ENCODE data around the gene ARHGAP25. TPM values are rescaled to one million over a fixed set of nuclear protein-coding genes. Genes with fewer than 3 reads are reported as not detected.

The ARHGAP25 gene
- total RNA-seq, 1 experiment from 2014 or later = not detected

- Histone ChIP-seq H3K9me3 (ENCODE audit: insufficient read depth, low read depth) (no peaks in the 10 kb centered on the region), H3K36me3 (ENCODE audit: low read depth) (no peaks in the 10 kb centered on the region), H3K9me2 (ENCODE audit: insufficient read depth) (no peaks in the 10 kb centered on the region), H4K20me1 (ENCODE audit: insufficient read depth) (no peaks in the 10 kb centered on the region), H2AFZ (no peak overlapping the region), H3K4me3 (no peak overlapping the region), H3K79me2 (ENCODE audit: low read depth) (no peaks in the 10 kb centered on the region), H3K4me2 (no peak overlapping the region), H3F3A (ENCODE audit: insufficient read depth, low read depth) (no peaks in the 10 kb centered on the region), H3K27ac (no peak overlapping the region), H3K4me1 (replicated peaks; ENCODE audit: insufficient read depth) (0 out of 2 replicates have a peak, but pooled peaks cover 6% of the 10 kb centered on the region), H3K27me3 (ENCODE audit: insufficient read depth, low read depth) (no peaks in the 10 kb centered on the region)
- no TSS peak for BruUV-seq (replicated peaks)
- DNase-seq = no peak
- TF ChIP-seq EZH2 (IDR thresholded peaks at IDR 0.05; ENCODE audit: low read depth) (no peak), CTCF (conservative IDR thresholded peaks at IDR 0.05) (no peak)
- POLR2A ChIA-PET (ENCODE audit: unreplicated experiment) = interaction anchor here (0.7 kb wide), 1 partner anchor 17 kb away, joined by 3 read pairs; no protein-coding TSS in a partner anchor
- intact Hi-C loops (cut with micrococcal nuclease; ENCODE audit: unreplicated experiment) = no loop called here
- CTCF ChIA-PET = interaction anchor here (1.0 to 1.1 kb wide), 2 partner anchors 30 to 205 kb away, joined by 4 read pairs; no protein-coding TSS in a partner anchor
These were observed 13.9 kb upstream of the ARHGAP25 start for GRCh38 chr2:68720665-68721064.

- peak overlapping the region; percentile 19 for H2AFZ ChIP-seq
- no peaks in the 10 kb centered on the region for H3K9me3 ChIP-seq (ENCODE audit: insufficient read depth, low read depth)
- no peaks in the 10 kb centered on the region for H3K9me2 ChIP-seq (ENCODE audit: insufficient read depth)
- no peaks in the 10 kb centered on the region for H3F3A ChIP-seq (ENCODE audit: insufficient read depth, low read depth)
- H3K27me3 ChIP-seq (ENCODE audit: insufficient read depth, low read depth) = no peaks in the 10 kb centered on the region
- no peak for TF ChIP-seq EZH2 (IDR thresholded peaks at IDR 0.05; ENCODE audit: low read depth)
- TF ChIP-seq CTCF (conservative IDR thresholded peaks at IDR 0.05) = no peak
- no peaks in the 10 kb centered on the region for H3K79me2 ChIP-seq (ENCODE audit: low read depth)
- H3K4me3 ChIP-seq = no peak overlapping the region
- intact Hi-C loops (cut with micrococcal nuclease; ENCODE audit: unreplicated experiment) = no loop called here
- BruUV-seq (replicated peaks) = no TSS peak
- ChIA-PET CTCF (interaction anchor here (1.1 kb wide), 1 partner anchor 204 kb away, joined by 4 read pairs; no protein-coding TSS in a partner anchor), POLR2A (ENCODE audit: unreplicated experiment) (interaction anchor here (0.5 to 1.1 kb wide), 2 partner anchors 10 to 255 kb away, joined by 4 to 5 read pairs; partner anchors contain the start of gene FBXO48)
- H3K36me3 ChIP-seq (ENCODE audit: low read depth) = no peaks in the 10 kb centered on the region
- DNase-seq = peak in 1 of 2 experiments; percentile 56
- H3K4me1 ChIP-seq (replicated peaks; ENCODE audit: insufficient read depth) = 0 out of 2 replicates have a peak, but pooled peaks cover 6% of the 10 kb centered on the region
- no peak overlapping the region for H3K27ac ChIP-seq
- H3K4me2 ChIP-seq = peak overlapping the region; percentile 2; the same call in 1 of the 2 replicates
- H4K20me1 ChIP-seq (ENCODE audit: insufficient read depth) = no peaks in the 10 kb centered on the region
These were observed 13.0 kb upstream of the ARHGAP25 start for GRCh38 chr2:68721482-68722101.

GRCh38 chr2:68722712-68723111 is 11.9 kb upstream of the ARHGAP25 start:
- no peaks in the 10 kb centered on the region for H3K79me2 ChIP-seq (ENCODE audit: low read depth)
- intact Hi-C loops (cut with micrococcal nuclease; ENCODE audit: unreplicated experiment) = no loop called here
- H3K4me3 ChIP-seq = no peak overlapping the region
- POLR2A ChIA-PET (ENCODE audit: unreplicated experiment) = interaction anchor here (0.6 kb wide), 1 partner anchor 128 kb away, joined by 3 read pairs; no protein-coding TSS in a partner anchor
- BruUV-seq (replicated peaks) = no TSS peak
- H3K4me2 ChIP-seq = no peak overlapping the region
- H3K9me3 ChIP-seq (ENCODE audit: insufficient read depth, low read depth) = no peaks in the 10 kb centered on the region
- H3K9me2 ChIP-seq (ENCODE audit: insufficient read depth) = no peaks in the 10 kb centered on the region
- no peak for DNase-seq
- TF ChIP-seq EZH2 (IDR thresholded peaks at IDR 0.05; ENCODE audit: low read depth) (no peak), CTCF (conservative IDR thresholded peaks at IDR 0.05) (no peak)
- CTCF ChIA-PET = no interaction called here
- 0 out of 2 replicates have a peak, but pooled peaks cover 6% of the 10 kb centered on the region for H3K4me1 ChIP-seq (replicated peaks; ENCODE audit: insufficient read depth)
- H3K36me3 ChIP-seq (ENCODE audit: low read depth) = no peaks in the 10 kb centered on the region
- no peaks in the 10 kb centered on the region for H3F3A ChIP-seq (ENCODE audit: insufficient read depth, low read depth)
- no peaks in the 10 kb centered on the region for H3K27me3 ChIP-seq (ENCODE audit: insufficient read depth, low read depth)
- no peak overlapping the region for H2AFZ ChIP-seq
- H3K27ac ChIP-seq = no peak overlapping the region
- H4K20me1 ChIP-seq (ENCODE audit: insufficient read depth) = no peaks in the 10 kb centered on the region

Data from PC-9 (cell line).